Measurements from ENCODE around the gene SMC6.

SMC6 gene

GRCh38 chr2:17717666-17718065 lies 35.9 kb downstream of the SMC6 start:
- no peak for DNase-seq (ENCODE audit: low read depth in 4 of 4, low spot score in 1 of 4)

- DNase-seq (ENCODE audit: low read depth in 4 of 4, low spot score in 1 of 4): no peak
These were observed 40.3 kb downstream of the SMC6 start for GRCh38 chr2:17713291-17713690.

GRCh38 chr2:17710547-17711248 lies 42.9 kb downstream of the SMC6 start:
- DNase-seq (ENCODE audit: low read depth in 4 of 4, low spot score in 1 of 4): no peak

GRCh38 chr2:17709897-17710296 lies 43.7 kb downstream of the SMC6 start:
- DNase-seq (ENCODE audit: low read depth in 4 of 4, low spot score in 1 of 4): no peak

GRCh38 chr2:17708501-17708900 lies 45.1 kb downstream of the SMC6 start:
- DNase-seq (ENCODE audit: low read depth in 4 of 4, low spot score in 1 of 4): no peak

GRCh38 chr2:17706845-17707244 lies 46.8 kb downstream of the SMC6 start:
- no peak for DNase-seq (ENCODE audit: low read depth in 4 of 4, low spot score in 1 of 4)

GRCh38 chr2:17690776-17691175 lies 62.8 kb downstream of the SMC6 start:
- no peak for DNase-seq (ENCODE audit: low read depth in 4 of 4, low spot score in 1 of 4)

GRCh38 chr2:17689010-17689409 lies 64.6 kb downstream of the SMC6 start:
- no peak for DNase-seq (ENCODE audit: low read depth in 4 of 4, low spot score in 1 of 4)

GRCh38 chr2:17688600-17688999 lies 65.0 kb downstream of the SMC6 start:
- DNase-seq (ENCODE audit: low read depth in 4 of 4, low spot score in 1 of 4): no peak

- DNase-seq (ENCODE audit: low read depth in 4 of 4, low spot score in 1 of 4): no peak
These were observed 69.6 kb downstream of the SMC6 start for GRCh38 chr2:17683981-17684380.

- DNase-seq (ENCODE audit: low read depth in 4 of 4, low spot score in 1 of 4): no peak
These were observed 71.3 kb downstream of the SMC6 start for GRCh38 chr2:17682098-17682857.

- DNase-seq (ENCODE audit: low read depth in 4 of 4, low spot score in 1 of 4): no peak
These were observed 73.5 kb downstream of the SMC6 start for GRCh38 chr2:17680119-17680518.

- DNase-seq (ENCODE audit: low read depth in 4 of 4, low spot score in 1 of 4): no peak
These were observed 78.8 kb downstream of the SMC6 start for GRCh38 chr2:17674817-17675216.

GRCh38 chr2:17672583-17673317 lies 80.9 kb downstream of the SMC6 start:
- no peak for DNase-seq (ENCODE audit: low read depth in 4 of 4, low spot score in 1 of 4)

- DNase-seq (ENCODE audit: low read depth in 4 of 4, low spot score in 1 of 4): no peak
These were observed 85.7 kb downstream of the SMC6 start for GRCh38 chr2:17667898-17668297.

GRCh38 chr2:17664534-17664933 lies 89.1 kb downstream of the SMC6 start:
- DNase-seq (ENCODE audit: low read depth in 4 of 4, low spot score in 1 of 4): no peak

GRCh38 chr2:17662723-17663122 lies 90.9 kb downstream of the SMC6 start:
- DNase-seq (ENCODE audit: low read depth in 4 of 4, low spot score in 1 of 4): no peak

- DNase-seq (ENCODE audit: low read depth in 4 of 4, low spot score in 1 of 4): no peak
These were observed 92.2 kb downstream of the SMC6 start for GRCh38 chr2:17661460-17661859.

GRCh38 chr2:17660219-17660618 lies 93.4 kb downstream of the SMC6 start:
- no peak for DNase-seq (ENCODE audit: low read depth in 4 of 4, low spot score in 1 of 4)

GRCh38 chr2:17658251-17658843 lies 95.3 kb downstream of the SMC6 start:
- no peak for DNase-seq (ENCODE audit: low read depth in 4 of 4, low spot score in 1 of 4)

- no peak for DNase-seq (ENCODE audit: low read depth in 4 of 4, low spot score in 1 of 4)
These were observed 95.9 kb downstream of the SMC6 start for GRCh38 chr2:17657759-17658158.

Data from stimulated activated CD4-positive, alpha-beta T cell treated with anti-CD3 and anti-CD28 coated beads, Interleukin-1b, Interleukin-23, amount 100 ng/mL, for 24 hours (primary cell).